Trophoblast cell (in vitro differentiated cells and primary cell): Measurements from ENCODE around the gene MRPL34.
A peak's percentile ranks its signal among the peaks of the same experiment; 100 is the strongest.

Source experiments
- DNase-seq, 2 donors: peaks; one replicate each; pipeline ENCODE4 v3.0.0-alpha.2; 2016
- H2AFZ ChIP-seq: 2 replicates; pipeline ENCODE4 v1.6.1; 2013; ENCODE audit warnings: low read length, moderate library complexity, mild to moderate bottlenecking; ENCODE audit not compliant: insufficient read depth, poor library complexity
- H2AK5ac ChIP-seq: 2 replicates; pipeline ENCODE4 v1.6.1; 2013; ENCODE audit warnings: mild to moderate bottlenecking, low read length
- H2BK120ac ChIP-seq: 2 replicates; pipeline ENCODE4 v1.6.1; 2013; ENCODE audit warnings: low read length, mild to moderate bottlenecking, moderate library complexity; ENCODE audit not compliant: insufficient read depth, poor library complexity
- H2BK12ac ChIP-seq: 2 replicates; pipeline ENCODE4 v1.6.1; 2013; ENCODE audit warnings: mild to moderate bottlenecking, low read length, moderate library complexity
- H2BK5ac ChIP-seq: 2 replicates; pipeline ENCODE4 v1.6.1; 2013; ENCODE audit warnings: low read length, low read depth, moderate library complexity, mild to moderate bottlenecking; ENCODE audit not compliant: poor library complexity
- H3K14ac ChIP-seq: 2 replicates; pipeline ENCODE4 v1.6.1; 2013; ENCODE audit warnings: mild to moderate bottlenecking, low read length
- H3K18ac ChIP-seq: 2 replicates; pipeline ENCODE4 v1.6.1; 2013; ENCODE audit warnings: mild to moderate bottlenecking, low read length
- H3K23ac ChIP-seq: 2 replicates; pipeline ENCODE4 v1.6.1; 2013; ENCODE audit warnings: low read length
- H3K27ac ChIP-seq: 2 replicates; pipeline ENCODE4 v1.5.1; 2013; ENCODE audit warnings: low read depth, mild to moderate bottlenecking, inconsistent platforms, low read length, moderate library complexity
- H3K27me3 ChIP-seq: 2 replicates; pipeline ENCODE4 v1.6.1; 2013; ENCODE audit warnings: inconsistent platforms, mild to moderate bottlenecking, low read length, moderate library complexity; ENCODE audit not compliant: insufficient read depth
- H3K36me3 ChIP-seq, 2 experiments: 1 replicate in 1 of 2; 2 replicates in 1 of 2; pipeline ENCODE4 v1.6.1; 2013; ENCODE audit warnings: low read length in 2 of 2, mild to moderate bottlenecking in 2 of 2, moderate library complexity in 1 of 2; ENCODE audit not compliant: insufficient read depth in 2 of 2, control insufficient read depth in 1 of 2
- H3K4ac ChIP-seq: 2 replicates; pipeline ENCODE4 v1.6.1; 2013; ENCODE audit warnings: low read depth, mild to moderate bottlenecking, low read length, moderate library complexity
- H3K4me1 ChIP-seq, 2 experiments: 1 replicate in 1 of 2; 2 replicates in 1 of 2; pipeline ENCODE4 v1.6.1; 2013; ENCODE audit warnings: low read length in 2 of 2, mild to moderate bottlenecking in 2 of 2, moderate library complexity in 1 of 2; ENCODE audit not compliant: insufficient read depth in 2 of 2, control insufficient read depth in 1 of 2
- H3K4me2 ChIP-seq: 2 replicates; pipeline ENCODE4 v1.6.1; 2013; ENCODE audit warnings: inconsistent platforms, mild to moderate bottlenecking, low read length, moderate library complexity
- H3K4me3 ChIP-seq: 2 replicates; pipeline ENCODE4 v1.5.1; 2013; ENCODE audit warnings: mild to moderate bottlenecking, low read depth, low read length, inconsistent platforms
- H3K79me1 ChIP-seq: one replicate; pipeline ENCODE4 v1.6.1; 2013; ENCODE audit warnings: low read length
- H3K79me2 ChIP-seq: 2 replicates; pipeline ENCODE4 v1.6.1; 2013; ENCODE audit warnings: low read length, mild to moderate bottlenecking; ENCODE audit not compliant: control insufficient read depth, insufficient read depth, poor library complexity
- H3K9ac ChIP-seq: 2 replicates; pipeline ENCODE4 v1.6.1; 2013; ENCODE audit warnings: mild to moderate bottlenecking, low read length
- H3K9me3 ChIP-seq: 2 replicates; pipeline ENCODE4 v1.6.1; 2013; ENCODE audit warnings: low read depth, mild to moderate bottlenecking, control low read depth, inconsistent platforms, low read length; ENCODE audit not compliant: insufficient read depth
- H4K12ac ChIP-seq: 2 replicates; pipeline ENCODE4 v1.6.1; 2013; ENCODE audit warnings: low read depth, mild to moderate bottlenecking, low read length, moderate library complexity
- H4K8ac ChIP-seq: 2 replicates; pipeline ENCODE4 v1.6.1; 2013; ENCODE audit warnings: low read depth, mild to moderate bottlenecking, low read length, moderate library complexity
- H4K91ac ChIP-seq: one replicate; pipeline ENCODE4 v1.6.1; 2013; ENCODE audit warnings: low read depth, mild to moderate bottlenecking, low read length, moderate library complexity
- WGBS: extraction: QIAGEN DNeasy Blood & Tissue Kit; methylation state at CpG from one replicate; pipeline ENCODE4 v1.1.7; 2013; ENCODE audit warnings: missing lambda C conversion rate; ENCODE audit not compliant: insufficient read length, insufficient coverage; ENCODE audit errors: extremely low coverage; 5-methylcytosine and 5-hydroxymethylcytosine counted together

The MRPL34 gene

DNA sequence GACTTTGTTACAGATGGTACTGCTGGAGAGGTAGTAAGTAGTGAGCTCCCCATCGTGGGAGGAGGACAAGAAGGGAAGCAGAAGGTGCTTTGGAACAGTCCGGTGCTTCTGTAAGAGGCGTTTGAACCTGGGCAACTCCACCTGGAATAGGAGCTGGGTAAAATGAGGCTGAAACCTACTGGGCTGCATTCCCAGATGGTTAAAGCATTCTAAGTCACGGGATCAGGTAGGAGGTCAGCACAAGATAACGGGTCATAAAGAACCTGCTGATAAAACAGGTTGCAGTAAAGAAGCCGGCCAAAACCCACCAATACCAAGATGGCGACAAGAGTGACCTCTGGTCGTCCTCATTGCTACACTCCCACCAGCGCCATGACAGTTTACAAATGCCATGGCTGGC is 18.9 kb upstream of the MRPL34 start:
- Histone ChIP-seq H3K79me1 (peaks cover 4% of the 10 kb centered on the region), H2AFZ (no peak overlapping the region), H3K27me3 (no peaks in the 10 kb centered on the region), H3K23ac (no peak overlapping the region), H3K4ac (no peak overlapping the region), H2BK5ac (no peak overlapping the region), H3K4me2 (no peak overlapping the region), H3K79me2 (no peaks in the 10 kb centered on the region), H3K4me3 (no peak overlapping the region), H3K14ac (no peak overlapping the region), H4K12ac (no peak overlapping the region), H3K9ac (no peak overlapping the region), H2AK5ac (no peak overlapping the region), H3K9me3 (peaks cover 4% of the 10 kb centered on the region), H4K91ac (no peak overlapping the region), H3K36me3 (peaks cover 0 to 3% of the 10 kb centered on the region in 2 experiments), H2BK120ac (no peak overlapping the region), H3K18ac (no peak overlapping the region), H3K4me1 (peaks cover 6 to 9% of the 10 kb centered on the region in 2 experiments), H2BK12ac (no peak overlapping the region), H4K8ac (no peak overlapping the region), H3K27ac (no peak overlapping the region)
- peak; percentile 54 to 73 for DNase-seq
- no CpG with 5 or more reads among the region's 9 CpGs for WGBS

- no CpG with 5 or more reads among the region's 22 CpGs for WGBS
- peaks cover 6% of the 10 kb centered on the region for H3K9me3 ChIP-seq
- H3K79me1 ChIP-seq = peaks cover 8% of the 10 kb centered on the region
- H3K4me2 ChIP-seq = peak overlapping the region; percentile 26
- H3K14ac ChIP-seq = no peak overlapping the region
- peak overlapping the region; percentile 30 for H2AFZ ChIP-seq
- no peak overlapping the region for H3K27ac ChIP-seq
- peak; percentile 61 to 69 for DNase-seq
- no peak overlapping the region for H3K4me3 ChIP-seq
- no peaks in the 10 kb centered on the region for H3K27me3 ChIP-seq
- no peak overlapping the region for H3K18ac ChIP-seq
- no peak overlapping the region for H2BK12ac ChIP-seq
- H3K4ac ChIP-seq = no peak overlapping the region
- H3K36me3 ChIP-seq = peaks cover 7 to 11% of the 10 kb centered on the region in 2 experiments
- H2BK5ac ChIP-seq = no peak overlapping the region
- H2BK120ac ChIP-seq = no peak overlapping the region
- no peak overlapping the region for H4K91ac ChIP-seq
- H3K79me2 ChIP-seq = no peaks in the 10 kb centered on the region
- H4K8ac ChIP-seq = peak overlapping the region; percentile 70
- H2AK5ac ChIP-seq = no peak overlapping the region
- H3K9ac ChIP-seq = no peak overlapping the region
- no peak overlapping the region for H4K12ac ChIP-seq
- H3K23ac ChIP-seq = no peak overlapping the region
- H3K4me1 ChIP-seq = peaks cover 6 to 11% of the 10 kb centered on the region in 2 experiments
These were observed 16.2 kb upstream of the MRPL34 start for GRCh38 chr19:17289489-17289888.

GRCh38 chr19:17292301-17293074 is 13.2 kb upstream of the MRPL34 start:
- Histone ChIP-seq H3K27me3 (no peaks in the 10 kb centered on the region), H3K4ac (peak overlapping the region; percentile 84), H3K36me3 (peaks cover 9 to 12% of the 10 kb centered on the region in 2 experiments), H3K4me3 (peak overlapping the region; percentile 60), H2BK120ac (peak overlapping the region; percentile 70), H3K9me3 (peaks cover 4% of the 10 kb centered on the region), H2AFZ (peak overlapping the region; percentile 84), H3K27ac (peak overlapping the region; percentile 82), H2BK12ac (no peak overlapping the region), H3K23ac (no peak overlapping the region), H4K8ac (peak overlapping the region; percentile 88), H3K18ac (peak overlapping the region; percentile 74), H3K4me1 (peaks cover 4 to 14% of the 10 kb centered on the region in 2 experiments), H4K12ac (peak overlapping the region; percentile 78), H3K9ac (no peak overlapping the region), H3K14ac (peak overlapping the region; percentile 73), H4K91ac (peak overlapping the region; percentile 92), H3K79me1 (peaks cover 12% of the 10 kb centered on the region), H2AK5ac (peak overlapping the region; percentile 44), H3K79me2 (no peaks in the 10 kb centered on the region), H3K4me2 (peak overlapping the region; percentile 83), H2BK5ac (no peak overlapping the region)
- peak; percentile 93 for DNase-seq
- WGBS = no CpG with 5 or more reads among the region's 46 CpGs

GRCh38 chr19:17293605-17294004 is 12.1 kb upstream of the MRPL34 start:
- Histone ChIP-seq H3K79me1 (peaks cover 12% of the 10 kb centered on the region), H2BK12ac (no peak overlapping the region), H3K4ac (no peak overlapping the region), H3K36me3 (peaks cover 9 to 13% of the 10 kb centered on the region in 2 experiments), H4K8ac (no peak overlapping the region), H3K4me2 (no peak overlapping the region), H2BK5ac (no peak overlapping the region), H3K79me2 (no peaks in the 10 kb centered on the region), H3K4me1 (peaks cover 4 to 14% of the 10 kb centered on the region in 2 experiments), H3K9me3 (peaks cover 4% of the 10 kb centered on the region), H2BK120ac (no peak overlapping the region), H3K14ac (no peak overlapping the region), H3K27me3 (no peaks in the 10 kb centered on the region), H3K27ac (no peak overlapping the region), H2AK5ac (no peak overlapping the region), H2AFZ (no peak overlapping the region), H3K9ac (no peak overlapping the region), H4K91ac (no peak overlapping the region), H3K4me3 (no peak overlapping the region), H3K23ac (no peak overlapping the region), H3K18ac (no peak overlapping the region), H4K12ac (no peak overlapping the region)
- no peak for DNase-seq
- WGBS = no CpG with 5 or more reads among the region's 14 CpGs
